ENCODE results near the gene AQP9.
"Not testable (repeated sequence)": the region's sequence is repeated elsewhere in the genome, so short reads cannot be mapped to it uniquely, and the experiment has no call there.

GRCh38 chr15:58113358-58113757 is 24.8 kb upstream of the AQP9 start:
- not testable (repeated sequence) for TF ChIP-seq CTCF, POLR2A, EP300 (IDR thresholded peaks at IDR 0.05)

Measured in stomach (tissue), 4 donors.